DMS79 (cell line): ENCODE data around the gene MEIOB.
"Not testable (repeated sequence)": the region's sequence is repeated elsewhere in the genome, so short reads cannot be mapped to it uniquely, and the experiment has no call there.

Experiments
- DNase-seq: peaks from one replicate; lab custom pipeline; 2025; lab: John Stamatoyannopoulos, UW

Gene MEIOB

GRCh38 chr16:1907226-1907860 lies 35.4 kb upstream of the MEIOB start:
- DNase-seq = no peak

GRCh38 chr16:1906846-1907165 lies 34.8 kb upstream of the MEIOB start:
- no peak for DNase-seq

GRCh38 chr16:1906055-1906845 lies 34.3 kb upstream of the MEIOB start:
- DNase-seq = peak; percentile 79

GRCh38 chr16:1903845-1904840 lies 32.2 kb upstream of the MEIOB start:
- no peak for DNase-seq

- no peak for DNase-seq
These were observed 31.2 kb upstream of the MEIOB start for GRCh38 chr16:1903220-1903574.

DNA sequence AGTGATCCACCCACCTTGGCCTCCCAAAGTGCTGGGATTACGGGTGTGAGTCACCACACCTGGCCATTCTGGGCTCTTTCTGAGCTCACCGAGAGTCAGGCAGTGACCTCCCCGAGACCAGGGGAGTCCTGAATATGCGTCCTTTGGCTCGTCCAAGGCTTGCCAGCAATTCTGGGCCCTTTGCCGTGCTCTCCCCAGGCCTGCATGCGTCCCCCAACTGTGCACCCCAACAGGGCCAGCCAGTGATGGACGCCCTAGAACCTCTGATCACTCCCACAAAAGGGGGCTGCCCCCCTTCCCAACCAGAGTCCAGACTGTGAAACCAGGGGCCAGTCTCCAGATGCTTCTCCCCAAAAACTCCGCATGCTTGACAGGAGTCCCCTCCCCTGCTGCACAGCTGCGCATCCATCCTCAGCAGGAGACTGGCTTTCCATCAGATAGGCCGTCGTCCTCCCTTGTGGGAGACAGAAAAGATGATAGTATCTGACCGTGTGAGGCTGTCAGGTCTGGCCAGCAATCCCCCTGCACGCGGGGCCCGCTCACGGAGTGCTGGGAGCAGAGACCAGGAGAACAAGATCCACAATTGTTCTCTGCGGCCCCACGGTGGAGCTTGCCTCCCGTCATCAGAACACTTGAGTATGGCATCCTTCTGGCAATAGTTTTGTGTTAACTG lies 30.7 kb upstream of the MEIOB start:
- DNase-seq = no peak

DNA sequence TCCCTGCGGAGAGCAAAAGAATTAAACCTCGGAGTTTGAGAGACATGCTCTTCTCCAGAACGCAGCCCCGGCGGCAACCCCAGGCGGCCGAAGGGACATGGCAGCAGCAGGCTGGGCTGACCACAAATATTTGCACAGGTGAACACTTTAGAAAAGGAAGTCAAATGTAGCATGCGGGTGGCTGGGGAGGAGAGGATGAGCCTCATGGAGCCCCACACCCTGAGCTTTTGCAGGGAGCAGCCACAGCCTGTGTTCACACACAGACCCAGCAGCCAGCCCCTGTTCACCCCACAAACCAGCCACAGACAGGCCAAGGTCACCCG lies 28.4 kb upstream of the MEIOB start:
- no peak for DNase-seq

DNA sequence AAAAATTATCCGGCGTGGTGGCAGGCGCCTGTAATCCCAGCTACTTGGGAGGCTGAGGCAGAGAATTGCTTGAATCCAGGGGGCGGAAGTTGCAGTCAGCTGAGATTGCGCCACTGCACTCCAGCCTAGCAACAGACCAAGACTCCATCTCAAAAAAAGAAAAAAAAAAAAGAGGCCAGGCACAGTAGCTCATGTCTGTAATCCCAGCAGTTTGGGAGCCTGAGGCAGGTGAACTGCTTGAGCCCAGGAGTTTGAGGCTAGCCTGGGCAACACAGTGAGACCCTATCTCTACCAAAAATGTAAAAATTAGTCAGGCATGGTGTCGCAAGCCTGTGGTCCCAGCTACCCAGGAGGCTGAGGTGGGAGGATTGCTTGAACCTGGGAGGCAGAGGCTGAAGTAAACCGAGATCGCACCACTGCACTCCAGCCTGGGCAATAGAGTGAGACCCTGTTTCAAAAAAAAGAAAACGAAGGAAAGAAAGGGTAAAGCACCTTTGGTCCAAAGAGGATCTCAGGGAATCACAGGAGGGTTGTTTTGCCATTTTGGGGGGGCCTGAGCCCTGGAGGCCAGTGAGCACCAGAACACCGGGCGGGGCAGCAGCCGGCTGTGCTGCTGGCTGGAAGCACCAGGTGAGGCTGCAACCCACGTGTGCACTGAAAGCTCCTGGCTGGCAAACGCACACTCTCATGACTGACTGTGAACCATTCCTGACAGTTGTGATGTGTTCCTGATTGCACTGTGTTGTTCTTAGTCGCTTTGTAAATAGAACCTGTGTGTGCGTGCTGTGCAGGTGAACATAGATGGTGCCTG lies 27.9 kb upstream of the MEIOB start:
- peak; percentile 66 for DNase-seq

GRCh38 chr16:1897692-1898091 lies 25.7 kb upstream of the MEIOB start:
- not testable (repeated sequence) for DNase-seq

DNA sequence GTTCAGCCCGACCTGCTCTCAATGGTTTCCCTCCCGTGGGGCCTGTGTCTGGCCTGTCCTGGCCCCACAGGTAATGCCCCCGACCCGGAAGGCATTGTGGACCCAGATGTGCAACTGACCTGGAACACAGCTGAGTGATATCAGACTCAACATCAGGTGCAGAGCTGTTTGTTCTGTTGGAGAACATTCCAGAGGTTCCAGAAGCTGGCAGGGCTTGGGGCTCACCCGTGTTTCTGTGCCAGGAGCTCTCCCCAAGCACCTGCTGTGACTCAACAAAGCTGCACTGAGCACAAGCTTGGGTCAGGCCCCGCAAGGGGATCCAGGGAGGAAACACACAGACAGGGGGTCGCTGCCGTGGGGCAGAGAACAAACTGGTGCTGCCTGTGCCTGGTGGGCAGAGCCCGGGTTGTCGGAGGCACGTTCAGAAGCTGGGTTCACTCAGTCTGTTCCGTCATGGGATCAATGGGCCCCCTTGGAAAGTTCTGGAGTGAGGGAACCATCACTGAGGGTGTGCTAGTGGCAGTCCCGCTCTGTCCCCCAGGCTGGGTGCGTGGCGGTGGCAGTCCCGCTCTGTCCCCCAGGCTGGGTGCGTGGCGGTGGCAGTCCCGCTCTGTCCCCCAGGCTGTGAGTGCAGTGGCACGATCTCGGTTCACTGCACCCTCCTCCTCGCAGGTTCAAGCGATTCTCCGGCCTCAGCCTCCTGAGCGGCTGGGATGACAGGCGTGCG lies 24.1 kb upstream of the MEIOB start:
- no peak for DNase-seq

GRCh38 chr16:1895068-1895467 lies 23.1 kb upstream of the MEIOB start:
- no peak for DNase-seq

- DNase-seq = peak; percentile 95
These were observed 18.7 kb upstream of the MEIOB start for GRCh38 chr16:1890708-1891050.

DNA sequence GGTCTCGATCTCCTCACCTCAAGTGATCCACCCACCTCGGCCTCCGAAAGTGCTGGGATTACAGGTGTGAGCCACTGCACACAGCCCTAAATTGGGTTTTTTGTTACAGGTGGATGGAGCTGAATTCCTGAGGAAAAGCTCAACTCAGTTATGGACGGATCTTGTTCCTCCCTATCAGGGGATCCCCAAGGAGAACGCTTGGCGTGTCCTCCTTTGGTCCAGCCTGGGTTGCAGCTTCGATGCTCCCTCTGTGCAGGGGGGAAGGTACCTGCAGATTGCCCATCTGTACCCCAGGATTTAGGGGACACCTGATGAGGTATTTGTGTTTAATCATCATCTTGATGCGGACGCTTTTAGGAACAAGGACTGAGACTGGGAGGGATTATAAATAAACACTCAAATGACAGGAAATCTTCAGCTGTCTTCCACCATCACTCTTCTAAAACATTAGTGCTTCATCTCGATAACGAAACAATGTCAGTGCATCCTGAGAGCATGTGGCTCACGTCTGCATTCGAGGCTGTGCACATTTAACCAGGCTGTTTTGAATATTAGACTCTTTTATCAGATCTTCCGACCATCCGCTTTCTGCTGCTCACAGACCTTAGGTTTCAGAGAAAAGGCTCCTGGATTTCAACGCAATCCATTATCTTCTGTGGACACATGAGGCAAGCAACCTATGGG lies 18.2 kb upstream of the MEIOB start:
- peak; percentile 73 for DNase-seq

GRCh38 chr16:1887711-1888354 lies 15.9 kb upstream of the MEIOB start:
- peak; percentile 61 for DNase-seq

DNA sequence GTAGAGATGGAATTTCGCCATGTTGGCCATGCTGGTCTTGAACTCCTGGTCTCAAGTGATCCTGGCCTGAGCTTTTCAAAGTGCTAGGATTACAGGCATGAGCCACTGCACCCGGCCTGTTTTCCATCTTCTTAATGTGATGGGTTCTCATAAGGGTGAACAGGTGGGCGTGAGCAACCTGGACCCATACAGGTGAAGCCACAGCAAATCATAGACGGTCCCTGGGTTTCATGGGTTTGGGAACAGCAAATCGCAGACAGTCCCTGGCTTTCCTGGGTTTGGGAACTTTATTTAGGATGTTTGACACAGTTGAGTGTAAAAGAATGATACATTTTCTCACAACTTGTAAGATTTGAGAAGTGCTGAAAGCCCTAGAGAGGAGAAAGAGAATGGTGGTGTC lies 12.9 kb upstream of the MEIOB start:
- no peak for DNase-seq

DNA sequence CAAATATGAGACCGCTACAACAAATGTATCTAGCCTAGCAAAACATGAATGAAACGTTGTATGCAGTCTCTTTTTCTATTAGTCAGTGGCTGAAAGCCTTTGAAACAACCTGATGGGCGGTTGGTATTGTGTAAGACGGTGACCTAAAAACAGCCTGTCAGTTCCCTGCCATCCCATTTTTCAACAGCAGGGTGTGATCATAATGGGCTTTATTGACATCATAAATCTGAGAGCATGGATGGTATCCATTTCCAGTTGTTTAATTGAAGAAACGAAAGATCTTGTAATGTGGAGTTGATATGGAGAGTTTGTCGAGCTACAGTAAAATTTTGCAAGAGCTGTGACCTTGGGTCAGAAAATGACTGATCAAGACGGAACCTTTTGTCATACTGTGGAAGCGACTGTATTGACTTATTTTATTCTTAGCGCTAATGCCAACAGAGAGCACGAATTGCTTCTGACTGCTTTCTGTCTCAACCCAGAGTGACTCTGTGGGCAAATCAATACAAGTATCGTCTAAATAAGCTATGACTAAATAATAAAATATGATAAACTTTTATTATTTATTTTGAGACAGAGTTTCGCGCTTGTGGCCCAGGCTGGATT lies 12.3 kb upstream of the MEIOB start:
- no peak for DNase-seq

DNA sequence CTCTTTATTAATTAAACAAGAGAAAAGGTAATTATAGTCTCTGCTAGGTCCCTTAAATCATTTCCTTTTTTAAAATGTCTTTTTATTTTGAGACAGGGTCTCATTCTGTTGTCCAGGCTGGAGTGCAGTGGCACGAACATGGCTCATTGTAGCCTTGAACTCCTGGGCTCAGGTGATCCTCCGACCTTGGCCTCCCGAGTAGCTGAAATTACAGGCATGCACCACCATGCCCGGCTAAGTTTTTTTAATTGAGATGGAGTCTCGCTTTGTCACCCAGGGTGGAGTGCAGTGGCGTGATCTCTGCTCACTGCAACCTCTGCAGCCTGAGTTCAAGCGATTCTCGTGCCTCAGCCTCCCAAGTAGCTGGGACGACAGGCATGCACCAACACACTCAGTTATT lies 9.2 kb upstream of the MEIOB start:
- DNase-seq = not testable (repeated sequence)

- DNase-seq = no peak
These were observed 7.5 kb upstream of the MEIOB start for GRCh38 chr16:1879477-1879876.

DNA sequence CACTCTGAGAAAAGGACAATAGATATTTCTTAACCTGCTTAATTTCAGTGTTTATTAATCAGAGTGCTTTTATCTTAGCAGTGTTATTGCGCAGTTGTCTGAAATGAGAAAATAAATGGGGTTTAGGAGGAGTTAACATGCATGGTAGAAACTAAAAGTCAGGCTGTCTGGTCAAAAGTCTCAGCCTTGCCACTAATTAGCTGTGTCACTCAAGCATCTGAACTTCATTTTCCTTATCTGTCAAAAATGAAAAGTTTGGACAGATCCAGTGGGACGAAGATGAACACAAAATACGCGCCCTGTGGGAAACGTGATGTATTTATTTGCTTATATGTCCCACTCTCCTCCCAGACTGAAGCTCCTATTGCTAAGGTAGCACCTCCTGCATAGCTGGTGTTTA lies 6.3 kb upstream of the MEIOB start:
- no peak for DNase-seq
